ENCODE measurements around the gene SLC25A47. TPM values are rescaled to one million over a fixed set of nuclear protein-coding genes. Genes with fewer than 3 reads are reported as not detected.

Gene SLC25A47
- total RNA-seq, 1 experiment from 2014 or later = not detected

GRCh38 chr14:100332071-100332639 lies 9.0 kb downstream of the SLC25A47 start:
- H3K4me3 ChIP-seq (ENCODE audit: low read depth in 2 of 2, low read length in 2 of 2) = no peak overlapping the region
- ChIA-PET POLR2A (no interaction called here), CTCF (no interaction called here)
- no peak overlapping the region for H3K27ac ChIP-seq (ENCODE audit: low read length)
- no TSS peak for BruUV-seq (replicated peaks)
- peak; percentile 19; the same call in 1 of the 2 replicates for ATAC-seq
- TF ChIP-seq REST (IDR thresholded peaks at IDR 0.05; ENCODE audit: insufficient read depth in 1 of 2, low read depth in 2 of 2, low read length in 1 of 2) = no peak
- TF ChIP-seq TCF7L2 (IDR thresholded peaks at IDR 0.05; ENCODE audit: low read depth, low read length) = no peak
- TF ChIP-seq SIN3A (IDR thresholded peaks at IDR 0.05; ENCODE audit: borderline replicate concordance, insufficient read depth, low read depth, low read length) = no peak
- TF ChIP-seq CTCF (IDR thresholded peaks at IDR 0.05) = no peak
- TF ChIP-seq POLR2AphosphoS5 (IDR thresholded peaks at IDR 0.05; ENCODE audit: low read depth, low read length) = no peak
- H3K4me1 ChIP-seq (ENCODE audit: control insufficient read depth, insufficient read depth, low read length) = no peaks in the 10 kb centered on the region
- no peaks in the 10 kb centered on the region for H3K27me3 ChIP-seq (ENCODE audit: control insufficient read depth, insufficient read depth, low read length)
- H3K36me3 ChIP-seq (ENCODE audit: control insufficient read depth, insufficient read depth, low read length) = no peaks in the 10 kb centered on the region
- in situ Hi-C loops (cut with HindIII; ENCODE audit: low pct_unique_long_range_greater_than_20kb, low sequenced_read_pairs) (no loop called here), intact Hi-C loops (cut with micrococcal nuclease; ENCODE audit: unreplicated experiment) (no loop called here)
- H3K9me3 ChIP-seq (ENCODE audit: control insufficient read depth, insufficient read depth, low read depth, low read length) = no peaks in the 10 kb centered on the region
- DNase-seq (ENCODE audit: low read depth, low spot score) = no peak

- Histone ChIP-seq H3K27ac (ENCODE audit: low read length) (no peak overlapping the region), H3K4me3 (ENCODE audit: low read depth in 2 of 2, low read length in 2 of 2) (no peak overlapping the region), H3K36me3 (ENCODE audit: control insufficient read depth, insufficient read depth, low read length) (no peaks in the 10 kb centered on the region), H3K4me1 (ENCODE audit: control insufficient read depth, insufficient read depth, low read length) (no peaks in the 10 kb centered on the region), H3K27me3 (ENCODE audit: control insufficient read depth, insufficient read depth, low read length) (no peaks in the 10 kb centered on the region), H3K9me3 (ENCODE audit: control insufficient read depth, insufficient read depth, low read depth, low read length) (no peaks in the 10 kb centered on the region)
- CTCF ChIA-PET = no interaction called here
- no TSS peak for BruUV-seq (replicated peaks)
- ATAC-seq (no peak), DNase-seq (ENCODE audit: low read depth, low spot score) (no peak)
- in situ Hi-C loops (cut with HindIII; ENCODE audit: low pct_unique_long_range_greater_than_20kb, low sequenced_read_pairs) = no loop called here
- POLR2A ChIA-PET = no interaction called here
- TF ChIP-seq SIN3A (IDR thresholded peaks at IDR 0.05; ENCODE audit: borderline replicate concordance, insufficient read depth, low read depth, low read length) (no peak), POLR2AphosphoS5 (IDR thresholded peaks at IDR 0.05; ENCODE audit: low read depth, low read length) (no peak), REST (IDR thresholded peaks at IDR 0.05; ENCODE audit: insufficient read depth in 1 of 2, low read depth in 2 of 2, low read length in 1 of 2) (no peak), CTCF (IDR thresholded peaks at IDR 0.05) (no peak), TCF7L2 (IDR thresholded peaks at IDR 0.05; ENCODE audit: low read depth, low read length) (no peak)
- intact Hi-C loops (cut with micrococcal nuclease; ENCODE audit: unreplicated experiment) = no loop called here
Observed at GRCh38 chr14:100332797-100333196, 9.7 kb downstream of the SLC25A47 start.
